H9 (cell line): ENCODE results near the gene BICDL2. TPM values are rescaled to one million over a fixed set of nuclear protein-coding genes. Genes with fewer than 3 reads are reported as not detected.
A peak's percentile ranks its signal among the peaks of the same experiment; 100 is the strongest.

Experiments
- DNase-seq: peaks from one replicate; pipeline ENCODE4 v3.0.0-alpha.2; 2017
- H2AFZ ChIP-seq: one replicate; pipeline ENCODE4 v1.6.1; 2013; ENCODE audit warnings: mild to moderate bottlenecking, low read length, control low read depth, moderate library complexity
- H2AK5ac ChIP-seq: 2 replicates; pipeline ENCODE4 v1.6.1; 2013; ENCODE audit warnings: low read length, control low read depth, mixed read lengths; ENCODE audit not compliant: insufficient read length
- H2BK120ac ChIP-seq: one replicate; pipeline ENCODE4 v1.6.1; 2013; ENCODE audit warnings: low read depth, mild to moderate bottlenecking, low read length, control low read depth, inconsistent platforms; ENCODE audit not compliant: poor library complexity, severe bottlenecking
- H2BK12ac ChIP-seq: 2 replicates; pipeline ENCODE4 v1.6.1; 2013; ENCODE audit warnings: low read length, control low read depth, mixed read lengths, low read depth; ENCODE audit not compliant: insufficient read length
- H2BK15ac ChIP-seq: 2 replicates; pipeline ENCODE4 v1.6.1; 2013; ENCODE audit warnings: low read depth, low read length, control low read depth
- H2BK20ac ChIP-seq: one replicate; pipeline ENCODE4 v1.6.1; 2013; ENCODE audit warnings: low read depth, mild to moderate bottlenecking, low read length, control low read depth, inconsistent platforms; ENCODE audit not compliant: poor library complexity, severe bottlenecking
- H2BK5ac ChIP-seq: 2 replicates; pipeline ENCODE4 v1.6.1; 2013; ENCODE audit warnings: low read length, control low read depth, mixed read lengths; ENCODE audit not compliant: insufficient read length
- H3K14ac ChIP-seq: 2 replicates; pipeline ENCODE4 v1.6.1; 2013; ENCODE audit warnings: low read length, control low read depth; ENCODE audit not compliant: insufficient read depth
- H3K18ac ChIP-seq: 2 replicates; pipeline ENCODE4 v1.6.1; 2013; ENCODE audit warnings: low read depth, mild to moderate bottlenecking, mixed read lengths, low read length, control low read depth; ENCODE audit not compliant: insufficient read length
- H3K23ac ChIP-seq: 2 replicates; pipeline ENCODE4 v1.6.1; 2013; ENCODE audit warnings: low read length, control low read depth, mixed read lengths, low read depth; ENCODE audit not compliant: insufficient read length
- H3K23me2 ChIP-seq: 2 replicates; pipeline ENCODE4 v1.6.1; 2013; ENCODE audit warnings: low read depth, mild to moderate bottlenecking, mixed read lengths, low read length, control low read depth; ENCODE audit not compliant: insufficient read length, poor library complexity, severe bottlenecking
- H3K27ac ChIP-seq: 2 replicates; pipeline ENCODE4 v1.5.1; 2013; ENCODE audit warnings: low read length, control low read depth, mixed read lengths, low read depth; ENCODE audit not compliant: insufficient read length
- H3K27me3 ChIP-seq: 2 replicates; pipeline ENCODE4 v1.6.1; 2013; ENCODE audit warnings: low read length, control low read depth, inconsistent platforms; ENCODE audit not compliant: insufficient read depth
- H3K4ac ChIP-seq: 2 replicates; pipeline ENCODE4 v1.6.1; 2013; ENCODE audit warnings: low read depth, mild to moderate bottlenecking, control low read depth, inconsistent platforms, low read length, moderate library complexity
- H3K4me1 ChIP-seq: 2 replicates; pipeline ENCODE4 v1.6.1; 2013; ENCODE audit warnings: low read length, control low read depth, inconsistent platforms; ENCODE audit not compliant: insufficient read depth
- H3K4me2 ChIP-seq: 2 replicates; pipeline ENCODE4 v1.6.1; 2013; ENCODE audit warnings: low read length, control low read depth, mixed read lengths; ENCODE audit not compliant: insufficient read length, insufficient read depth
- H3K56ac ChIP-seq: 2 replicates; pipeline ENCODE4 v1.6.1; 2013; ENCODE audit warnings: low read depth, mild to moderate bottlenecking, mixed read lengths, low read length, control low read depth; ENCODE audit not compliant: insufficient read length
- H3K79me1 ChIP-seq: 2 replicates; pipeline ENCODE4 v1.6.1; 2013; ENCODE audit warnings: low read depth, mild to moderate bottlenecking, moderate library complexity, low read length, control low read depth, inconsistent platforms; ENCODE audit not compliant: insufficient read depth, poor library complexity, severe bottlenecking
- H3K79me2 ChIP-seq: 2 replicates; pipeline ENCODE4 v1.6.1; 2013; ENCODE audit warnings: low read length, control low read depth, inconsistent platforms; ENCODE audit not compliant: insufficient read depth
- H3K9ac ChIP-seq: 2 replicates; pipeline ENCODE4 v1.6.1; 2013; ENCODE audit warnings: low read length, control low read depth, mixed read lengths; ENCODE audit not compliant: insufficient read length; ENCODE audit errors: extremely low read depth
- H3K9me3 ChIP-seq: one replicate; pipeline ENCODE4 v1.6.1; 2013; ENCODE audit warnings: low read depth, low read length, inconsistent platforms; ENCODE audit not compliant: control insufficient read depth
- H3T11ph ChIP-seq: one replicate; pipeline ENCODE4 v1.6.1; 2013; ENCODE audit warnings: mild to moderate bottlenecking, low read length, control low read depth, inconsistent platforms
- H4K20me1 ChIP-seq: one replicate; pipeline ENCODE4 v1.6.1; 2013; ENCODE audit not compliant: control insufficient read depth, insufficient read length, insufficient read depth
- H4K5ac ChIP-seq: 2 replicates; pipeline ENCODE4 v1.6.1; 2013; ENCODE audit warnings: low read depth, mild to moderate bottlenecking, mixed read lengths, low read length, control low read depth; ENCODE audit not compliant: insufficient read length
- H4K8ac ChIP-seq: replicated peaks from 2 replicates; pipeline ENCODE4 v1.6.1; 2013; ENCODE audit warnings: low read length, control low read depth, mixed read lengths, low read depth; ENCODE audit not compliant: insufficient read length
- H4K91ac ChIP-seq: 2 replicates; pipeline ENCODE4 v1.6.1; 2013; ENCODE audit warnings: low read depth, mild to moderate bottlenecking, moderate library complexity, mixed read lengths, low read length, control low read depth; ENCODE audit not compliant: insufficient read length
- H3K27ac Mint-ChIP-seq, 3 experiments: 2 replicates in 2 of 3; 3 replicates in 1 of 3; pipeline ENCODE4 v1.8.0; 2020 to 2021; ENCODE audit warnings: mixed read lengths in 3 of 3, mild to moderate bottlenecking in 1 of 3, moderate library complexity in 1 of 3
- H3K27me3 Mint-ChIP-seq: 2 replicates; pipeline ENCODE4 v1.8.0; 2021; ENCODE audit warnings: low read depth, mild to moderate bottlenecking, moderate library complexity, mixed read lengths
- H3K36me3 Mint-ChIP-seq, 3 experiments: 2 replicates in 2 of 3; 3 replicates in 1 of 3; pipeline ENCODE4 v1.8.0; 2020 to 2021; ENCODE audit warnings: low read depth in 3 of 3, mixed read lengths in 3 of 3; ENCODE audit not compliant: insufficient read depth in 1 of 3
- H3K4me1 Mint-ChIP-seq, 2 experiments: 2 replicates each; pipeline ENCODE4 v1.8.0; 2020; ENCODE audit warnings: mixed read lengths in 2 of 2
- H3K4me3 Mint-ChIP-seq, 2 experiments: 2 replicates in 1 of 2; 3 replicates in 1 of 2; pipeline ENCODE4 v1.8.0; 2020 to 2021; ENCODE audit warnings: mild to moderate bottlenecking in 2 of 2, mixed read lengths in 2 of 2, moderate library complexity in 1 of 2
- H3K9me3 Mint-ChIP-seq, 2 experiments: 2 replicates in 1 of 2; 3 replicates in 1 of 2; pipeline ENCODE4 v1.8.0; 2020; ENCODE audit warnings: mild to moderate bottlenecking in 2 of 2, mixed read lengths in 2 of 2, moderate library complexity in 1 of 2
- CTCF ChIP-seq: fragments of 200-600 bp; sonication (generic); conservative IDR thresholded peaks from 3 replicates; pipeline ENCODE4 v1.8.0; 2021; ENCODE audit warnings: antibody characterized with exemption, mild to moderate bottlenecking
- WGBS: extraction: QIAGEN DNeasy Blood & Tissue Kit; methylation state at CpG from one replicate; pipeline ENCODE4 v1.1.7; 2013; ENCODE audit warnings: missing lambda C conversion rate, low lambda C conversion rate, mixed read lengths; ENCODE audit not compliant: insufficient read length; ENCODE audit errors: extremely low coverage; 5-methylcytosine and 5-hydroxymethylcytosine counted together
- total RNA-seq: library from RNA; stranded (reverse); gene quantifications from 2 replicates; pipeline ENCODE4 v1.2.1, GENCODE V29; 2021

BICDL2 gene
- total RNA-seq, 1 experiment from 2014 or later = 13.5 TPM

GRCh38 chr16:2986623-2987188 is 50.0 kb downstream of the BICDL2 start:
- Mint-ChIP-seq H3K9me3 (no peaks in the 10 kb centered on the region), H3K36me3 (no peaks in the 10 kb centered on the region), H3K27ac (peak overlapping the region in 1 of 3 experiments; percentile 74; a peak in 1 of 7 replicates), H3K4me3 (no peak overlapping the region), H3K4me1 (peaks cover 23 to 52% of the 10 kb centered on the region in 2 experiments), H3K27me3 (peaks cover 10% of the 10 kb centered on the region)
- Histone ChIP-seq H4K20me1 (no peaks in the 10 kb centered on the region), H2BK5ac (no peak overlapping the region), H3K27me3 (no peaks in the 10 kb centered on the region), H2AK5ac (no peak overlapping the region), H3K79me2 (no peaks in the 10 kb centered on the region), H3T11ph (no peak overlapping the region), H3K56ac (no peak overlapping the region), H3K79me1 (no peaks in the 10 kb centered on the region), H2BK15ac (no peak overlapping the region), H2BK12ac (no peak overlapping the region), H3K27ac (no peak overlapping the region), H3K4me1 (no peaks in the 10 kb centered on the region; the same call in 1 of the 2 replicates), H2BK20ac (no peak overlapping the region), H2BK120ac (no peak overlapping the region), H3K14ac (peak overlapping the region; percentile 63; the same call in 1 of the 2 replicates), H3K4me2 (no peak overlapping the region), H3K18ac (no peak overlapping the region), H3K23me2 (no peaks in the 10 kb centered on the region), H4K8ac (no peak overlapping the region), H3K9me3 (no peaks in the 10 kb centered on the region), H3K23ac (no peak overlapping the region), H3K9ac (no peak overlapping the region), H2AFZ (no peak overlapping the region), H3K4ac (no peak overlapping the region), H4K5ac (no peak overlapping the region), H4K91ac (no peak overlapping the region)
- TF ChIP-seq CTCF = no peak
- no CpG with 5 or more reads among the region's 17 CpGs for WGBS
- DNase-seq = no peak
